ENCODE measurements around the gene SCYL1.

GRCh38 chr11:65498727-65498976, 26.2 kb upstream of the SCYL1 start:
- TF ChIP-seq, protein P1, sequence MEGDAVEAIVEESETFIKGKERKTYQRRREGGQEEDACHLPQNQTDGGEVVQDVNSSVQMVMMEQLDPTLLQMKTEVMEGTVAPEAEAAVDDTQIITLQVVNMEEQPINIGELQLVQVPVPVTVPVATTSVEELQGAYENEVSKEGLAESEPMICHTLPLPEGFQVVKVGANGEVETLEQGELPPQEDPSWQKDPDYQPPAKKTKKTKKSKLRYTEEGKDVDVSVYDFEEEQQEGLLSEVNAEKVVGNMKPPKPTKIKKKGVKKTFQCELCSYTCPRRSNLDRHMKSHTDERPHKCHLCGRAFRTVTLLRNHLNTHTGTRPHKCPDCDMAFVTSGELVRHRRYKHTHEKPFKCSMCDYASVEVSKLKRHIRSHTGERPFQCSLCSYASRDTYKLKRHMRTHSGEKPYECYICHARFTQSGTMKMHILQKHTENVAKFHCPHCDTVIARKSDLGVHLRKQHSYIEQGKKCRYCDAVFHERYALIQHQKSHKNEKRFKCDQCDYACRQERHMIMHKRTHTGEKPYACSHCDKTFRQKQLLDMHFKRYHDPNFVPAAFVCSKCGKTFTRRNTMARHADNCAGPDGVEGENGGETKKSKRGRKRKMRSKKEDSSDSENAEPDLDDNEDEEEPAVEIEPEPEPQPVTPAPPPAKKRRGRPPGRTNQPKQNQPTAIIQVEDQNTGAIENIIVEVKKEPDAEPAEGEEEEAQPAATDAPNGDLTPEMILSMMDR (IDR thresholded peaks at IDR 0.05; ENCODE audit: borderline replicate concordance, extremely low read depth, low read length, poor library complexity, severe bottlenecking), result no peak
- no peak for TF ChIP-seq EZH2 (IDR thresholded peaks at IDR 0.05; ENCODE audit: borderline replicate concordance, low read depth, low read length, severe bottlenecking)
